Astrocyte of the spinal cord (primary cell): ENCODE results near the gene ERCC1.

ENCODE experiments used
- DNase-seq: peaks from one replicate; pipeline ENCODE4 v3.0.0; 2011; ENCODE audit warnings: low read depth, low spot score
- H3K4me3 ChIP-seq: 2 replicates; pipeline ENCODE4 v1.5.1; 2011; ENCODE audit warnings: low read depth, mild to moderate bottlenecking, low read length, moderate library complexity
- CTCF ChIP-seq: IDR thresholded peaks from 2 replicates; pipeline ENCODE4 v1.5.1; 2012; ENCODE audit warnings: low read depth, mild to moderate bottlenecking, low read length, inconsistent platforms
- in situ Hi-C: cut with HindIII; loops from 2 replicates; pipeline ENCODE4 v1.10.0; 2017; ENCODE audit warnings: low sequenced_read_pairs

ERCC1 gene

GRCh38 chr19:45404557-45405434 is 18.9 kb downstream of the ERCC1 start, which contains the start of gene PPP1R13L:
Gene PPP1R13L, minus strand, starts transcription at chr19:45405069. Its CDS starts 6,751 bp downstream, at chr19:45398318.
- DNase-seq: peak; percentile 87
- in situ Hi-C loops: no loop called here
- H3K4me3 ChIP-seq: peak within 1 kb of the TSS; percentile 86
- TF ChIP-seq CTCF: no peak

DNA sequence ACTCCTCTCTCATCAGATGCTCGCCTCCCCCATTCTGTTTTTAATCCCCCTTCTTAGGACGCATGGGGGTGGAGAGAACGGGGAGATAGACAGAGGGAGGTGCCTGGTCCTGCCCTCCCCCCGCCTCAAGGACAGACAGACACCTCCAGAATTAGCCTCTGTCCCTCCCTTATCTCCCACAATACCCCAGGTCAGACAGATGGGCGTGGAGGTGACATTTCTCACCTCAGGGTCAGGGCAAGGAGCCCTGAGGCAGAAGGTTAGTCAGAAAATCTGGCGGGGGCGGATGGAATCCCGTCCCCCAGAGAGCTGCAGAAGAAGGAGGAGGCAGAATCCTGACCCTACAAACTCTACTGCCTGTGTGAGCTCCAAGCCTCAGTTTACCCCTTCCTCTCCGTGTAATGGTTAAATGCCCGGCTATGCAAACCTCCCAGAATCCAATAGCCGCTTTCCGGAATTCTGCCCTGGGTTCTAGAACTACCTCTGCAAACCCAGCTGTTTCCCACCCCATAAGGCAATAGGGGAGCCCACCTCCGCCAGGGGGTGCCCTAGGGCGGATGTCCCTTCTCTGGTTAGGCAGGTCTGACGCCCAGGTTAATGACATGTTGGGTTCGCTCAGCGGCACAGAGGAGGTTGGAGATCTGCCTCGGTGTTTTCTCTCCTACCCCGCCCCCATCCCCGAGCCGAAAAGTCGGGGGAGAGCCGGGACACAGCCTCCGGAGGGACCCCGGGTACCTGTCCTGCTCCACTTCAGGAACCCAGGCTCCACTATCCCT is 19.7 kb downstream of the ERCC1 start:
- TF ChIP-seq CTCF: peak; percentile 69
- in situ Hi-C loops: no loop called here
- H3K4me3 ChIP-seq: peak overlapping the region; percentile 86
- DNase-seq: peak; percentile 22

GRCh38 chr19:45403272-45403671 is 20.4 kb downstream of the ERCC1 start:
- no peak for DNase-seq
- in situ Hi-C loops: no loop called here
- no peak for TF ChIP-seq CTCF
- H3K4me3 ChIP-seq: no peak overlapping the region

DNA sequence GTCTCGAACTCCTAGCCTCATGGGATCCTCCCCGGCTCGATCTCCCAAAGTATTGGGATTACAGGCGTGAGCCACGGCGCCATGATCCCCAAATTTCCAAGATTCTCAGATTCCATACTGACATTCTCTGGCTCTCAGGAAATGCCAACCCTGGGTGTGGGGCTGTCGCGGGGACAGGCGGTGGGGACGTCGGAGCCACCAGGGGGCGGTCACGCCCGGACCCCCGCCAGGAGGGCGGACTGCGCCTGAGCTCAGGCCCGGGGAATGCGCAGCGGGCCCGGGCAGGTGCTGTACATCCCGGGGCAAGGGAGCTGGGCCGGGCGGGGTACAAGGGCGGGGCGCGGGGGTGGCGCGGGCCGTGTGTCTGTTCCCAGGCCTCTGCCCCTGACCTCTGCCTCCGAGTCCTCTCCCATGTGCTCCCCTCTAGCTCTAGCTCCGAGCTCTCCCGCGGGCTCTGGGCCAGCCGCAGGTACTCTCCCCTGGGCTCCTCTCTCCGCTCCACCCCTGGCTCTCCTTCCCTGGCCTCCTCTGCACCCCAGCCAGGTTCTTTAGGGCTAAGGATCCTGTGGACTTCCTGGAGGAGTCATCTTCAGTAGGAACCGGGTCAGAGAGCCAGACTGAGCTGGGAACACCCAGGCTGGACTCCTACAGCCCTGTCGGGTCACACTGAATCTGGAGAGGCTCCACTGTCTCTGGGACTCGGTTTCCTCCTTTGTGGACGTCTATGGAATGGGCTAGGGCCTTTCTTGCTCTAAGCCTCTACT is 21.2 kb downstream of the ERCC1 start:
- no peak for DNase-seq
- no peak overlapping the region for H3K4me3 ChIP-seq
- TF ChIP-seq CTCF: peak; percentile 55
- in situ Hi-C loops: no loop called here

DNA sequence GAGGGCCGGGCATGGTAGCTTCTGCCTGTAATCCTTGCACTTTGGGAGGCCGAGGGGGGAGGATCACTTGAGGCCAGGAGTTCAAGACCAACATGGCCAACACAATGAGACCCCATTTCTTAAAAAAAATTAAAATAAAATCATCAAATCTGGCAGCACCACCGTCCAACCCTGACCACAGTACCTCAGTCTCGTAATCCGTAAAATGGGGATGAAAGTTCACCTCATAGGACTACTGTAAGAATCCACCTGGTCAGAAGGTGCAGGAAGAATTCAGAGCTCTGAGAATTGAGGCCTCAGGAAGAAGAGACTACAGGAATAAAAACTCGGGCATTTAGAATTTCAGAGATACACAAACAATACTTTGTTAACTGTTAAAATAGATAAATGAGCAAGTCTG is 21.9 kb downstream of the ERCC1 start:
- TF ChIP-seq CTCF: no peak
- no peak for DNase-seq
- no peak overlapping the region for H3K4me3 ChIP-seq
- in situ Hi-C loops: no loop called here

DNA sequence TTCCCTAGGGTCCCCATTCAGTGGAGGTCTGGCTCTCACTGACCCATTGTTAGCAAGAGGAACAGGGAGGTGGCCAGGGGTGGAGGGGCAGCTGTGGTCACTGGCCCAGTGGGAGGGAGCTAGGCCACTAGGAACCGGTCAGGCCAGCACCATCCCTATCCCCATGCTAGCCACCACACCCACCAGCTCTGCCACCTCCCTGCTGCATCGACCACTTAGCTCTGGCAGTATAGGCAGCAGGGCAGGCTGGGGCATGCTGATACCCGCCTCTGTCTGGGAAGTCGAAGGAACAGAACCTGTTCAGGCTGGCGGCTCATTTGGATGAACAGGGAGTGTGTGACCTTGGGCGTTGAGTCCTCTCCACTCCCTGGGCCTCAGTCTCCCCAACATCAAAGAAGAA is 23.5 kb downstream of the ERCC1 start:
- no peak overlapping the region for H3K4me3 ChIP-seq
- TF ChIP-seq CTCF: no peak
- DNase-seq: no peak
- in situ Hi-C loops: no loop called here
